Calu3 (cell line): ENCODE data around the gene FEN1. TPM values are rescaled to one million over a fixed set of nuclear protein-coding genes. Genes with fewer than 3 reads are reported as not detected.

Experiments used
- BruUV-seq: library from RNA; stranded (reverse); fragments of 400-500 nt; replicated peaks from 2 replicates; lab custom pipeline; 2021; lab: Mats Ljungman, UMichigan
- CTCF ChIA-PET: fragments of 300-600 bp; sonication (Branson Sonifier 250); formaldehyde crosslinking; loops from one replicate; lab custom pipeline; 2022; ENCODE audit warnings: antibody characterized with exemption; lab: Charles Lee
- DNase-seq: peaks from one replicate; pipeline ENCODE4 v3.0.0; 2022
- H3K27ac Mint-ChIP-seq: one replicate; pipeline ENCODE4 v1.8.0; 2022; ENCODE audit warnings: mixed read lengths; ENCODE audit not compliant: unreplicated experiment
- H3K27me3 Mint-ChIP-seq: one replicate; pipeline ENCODE4 v1.8.0; 2022; ENCODE audit warnings: mixed read lengths; ENCODE audit not compliant: unreplicated experiment
- H3K36me3 Mint-ChIP-seq: one replicate; pipeline ENCODE4 v1.8.0; 2022; ENCODE audit warnings: mild to moderate bottlenecking, moderate library complexity, mixed read lengths; ENCODE audit not compliant: insufficient read depth, unreplicated experiment
- H3K4me1 Mint-ChIP-seq: one replicate; pipeline ENCODE4 v1.8.0; 2022; ENCODE audit warnings: mild to moderate bottlenecking, low read depth, mixed read lengths; ENCODE audit not compliant: unreplicated experiment
- H3K4me3 Mint-ChIP-seq: one replicate; pipeline ENCODE4 v1.8.0; 2022; ENCODE audit warnings: mild to moderate bottlenecking, low read depth, moderate library complexity, mixed read lengths; ENCODE audit not compliant: unreplicated experiment
- H3K9me3 Mint-ChIP-seq: one replicate; pipeline ENCODE4 v1.8.0; 2022; ENCODE audit warnings: low read depth, mixed read lengths; ENCODE audit not compliant: unreplicated experiment
- CTCF ChIP-seq: fragments of 200-600 bp; IDR thresholded peaks from one replicate; pipeline ENCODE4 v1.8.0; 2022; ENCODE audit warnings: antibody characterized with exemption; ENCODE audit not compliant: unreplicated experiment
- intact Hi-C: fragments of 100-400 bp; cut with micrococcal nuclease; formaldehyde crosslinking; loops from one replicate; pipeline ENCODE4 v1.10.0; 2022; ENCODE audit not compliant: unreplicated experiment
- total RNA-seq: library from RNA; stranded (reverse); gene quantifications from 2 replicates; pipeline ENCODE4 v1.2.3, GENCODE V29; 2022

The FEN1 gene
- total RNA-seq, 1 experiment from 2014 or later = 72.4 TPM

- Mint-ChIP-seq H3K9me3 (no peaks in the 10 kb centered on the region), H3K4me3 (no peak overlapping the region), H3K36me3 (peaks cover 7% of the 10 kb centered on the region), H3K27me3 (no peaks in the 10 kb centered on the region), H3K4me1 (peaks cover 12% of the 10 kb centered on the region), H3K27ac (no peak overlapping the region)
- CTCF ChIA-PET = interaction anchor here (1.1 kb wide), 1 partner anchor 38 kb away, joined by 4 read pairs; no protein-coding TSS in a partner anchor
- no peak for TF ChIP-seq CTCF
- no peak for DNase-seq
- no TSS peak for BruUV-seq
- intact Hi-C loops = no loop called here
These were observed 48.0 kb upstream of the FEN1 start for GRCh38 chr11:61744609-61745156.

DNA sequence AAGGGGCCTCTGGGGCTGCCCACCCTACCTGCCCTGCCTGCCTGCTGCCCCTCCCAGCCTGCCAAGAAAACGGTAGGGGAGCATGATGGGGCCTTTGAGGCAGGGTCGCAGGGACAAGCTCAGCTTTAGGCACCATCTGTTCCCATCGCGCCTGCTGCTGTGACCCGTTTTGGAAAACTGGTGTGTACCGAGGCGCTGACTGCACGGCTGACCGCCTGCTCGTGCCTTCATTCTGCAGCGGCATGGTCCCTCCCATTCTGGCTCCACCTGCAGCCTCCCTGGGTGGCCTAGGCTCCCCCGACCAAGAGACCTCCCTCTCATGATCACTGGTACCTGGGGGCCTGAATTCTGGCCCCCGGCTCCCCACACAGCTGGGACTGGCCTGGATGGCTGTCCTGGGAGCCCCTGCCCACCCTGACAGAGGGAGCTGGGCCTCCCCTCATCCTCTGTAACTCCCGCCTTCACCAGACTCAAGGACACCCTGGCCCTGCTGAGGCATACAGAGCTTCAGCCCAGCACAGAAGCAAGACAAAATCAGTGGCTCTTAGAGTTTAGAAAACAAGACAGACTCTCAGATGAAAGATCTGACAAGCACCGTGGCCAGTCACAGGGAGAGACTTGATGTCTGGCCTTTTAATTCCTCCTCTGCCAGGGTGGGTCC, 46.8 kb upstream of the FEN1 start:
- peaks cover 16% of the 10 kb centered on the region for H3K4me1 Mint-ChIP-seq
- H3K36me3 Mint-ChIP-seq = peaks cover 9% of the 10 kb centered on the region
- H3K27ac Mint-ChIP-seq = no peak overlapping the region
- H3K27me3 Mint-ChIP-seq = no peaks in the 10 kb centered on the region
- TF ChIP-seq CTCF = no peak
- no peaks in the 10 kb centered on the region for H3K9me3 Mint-ChIP-seq
- CTCF ChIA-PET = interaction anchor here (0.7 to 2.2 kb wide), 3 partner anchors 11 to 36 kb away, joined by 3 to 7 read pairs (median 4); no protein-coding TSS in a partner anchor
- intact Hi-C loops = loop anchor here (2.0 kb wide), 1 partner anchor 31 kb away; no protein-coding TSS in a partner anchor
- H3K4me3 Mint-ChIP-seq = no peak overlapping the region
- BruUV-seq = no TSS peak
- no peak for DNase-seq

DNA sequence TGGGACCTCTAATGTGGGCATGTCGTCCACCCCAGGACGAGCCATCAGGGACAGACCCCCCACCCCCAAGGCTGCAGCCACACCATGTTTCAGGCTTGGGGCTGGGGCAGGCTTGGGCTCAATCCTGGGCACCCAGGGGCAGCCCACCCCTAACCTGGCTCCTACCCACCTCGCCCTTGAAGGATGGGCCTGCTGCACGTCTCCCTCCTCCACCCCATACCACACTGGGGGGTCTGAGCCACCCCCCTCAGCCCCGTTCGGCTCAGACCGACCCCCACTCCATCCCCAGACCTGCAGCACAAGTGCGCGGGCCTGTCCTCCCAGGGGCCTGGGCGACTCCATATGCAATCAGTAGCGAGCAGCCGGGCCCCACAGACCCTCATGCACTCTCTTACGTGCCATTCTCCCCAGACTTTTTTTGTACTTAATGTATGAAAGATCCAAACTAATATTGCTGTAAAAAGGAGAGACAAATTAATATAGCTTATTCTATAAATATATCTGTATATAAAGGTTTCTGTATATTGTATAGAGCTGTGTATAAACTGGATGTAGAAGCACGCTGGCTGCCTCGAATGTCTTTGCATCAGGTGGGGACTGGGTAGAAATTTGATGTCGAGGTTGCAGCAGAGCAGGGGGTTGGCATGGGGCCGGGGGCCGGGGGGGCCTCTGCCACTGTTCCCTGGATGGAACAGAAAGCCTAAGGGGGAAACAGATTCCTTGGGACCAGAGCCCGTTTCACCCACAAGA, 46.1 kb upstream of the FEN1 start:
- H3K27ac Mint-ChIP-seq = no peak overlapping the region

More for the DNA sequence above, 46.1 kb upstream of the FEN1 start:
- no TSS peak for BruUV-seq
- no peaks in the 10 kb centered on the region for H3K27me3 Mint-ChIP-seq
- H3K4me3 Mint-ChIP-seq = no peak overlapping the region
- peaks cover 11% of the 10 kb centered on the region for H3K36me3 Mint-ChIP-seq
- no peak for DNase-seq
- TF ChIP-seq CTCF = no peak
- CTCF ChIA-PET = interaction anchor here (0.7 to 2.2 kb wide), 5 partner anchors 11 to 41 kb away, joined by 3 to 45 read pairs (median 7); no protein-coding TSS in a partner anchor
- peaks cover 22% of the 10 kb centered on the region for H3K4me1 Mint-ChIP-seq
- intact Hi-C loops = loop anchor here (2.0 kb wide), 1 partner anchor 30 kb away; no protein-coding TSS in a partner anchor
- no peaks in the 10 kb centered on the region for H3K9me3 Mint-ChIP-seq
